ENCODE measurements around the gene RNH1.
A peak's percentile ranks its signal among the peaks of the same experiment; 100 is the strongest.

RNH1 gene

GRCh38 chr11:449889-450808, 56.9 kb downstream of the RNH1 start, which contains the start of gene PTDSS2:
Gene PTDSS2, plus strand, starts transcription at chr11:450279. Its CDS starts 177 bp downstream, at chr11:450456.
- Histone ChIP-seq H2AFZ (ENCODE audit: low read length) (peak within 1 kb of the TSS; percentile 92), H3K9ac (ENCODE audit: low read length) (peak within 1 kb of the TSS; percentile 80), H4K20me1 (ENCODE audit: insufficient read depth, low read length) (no peaks in the 10 kb centered on the region), H3K27me3 (replicated peaks; ENCODE audit: insufficient read depth, low read length) (peaks cover 6% of the 10 kb centered on the region; the same call in 1 of the 2 replicates), H3K36me3 (replicated peaks; ENCODE audit: insufficient read depth, low read length) (no peaks in the 10 kb centered on the region), H3K4me3 (ENCODE audit: low read length) (peak within 1 kb of the TSS; percentile 85), H3K9me2 (replicated peaks; ENCODE audit: insufficient read depth, low read length) (no peaks in the 10 kb centered on the region), H3K4me2 (ENCODE audit: low read depth, low read length) (peak within 1 kb of the TSS; percentile 83), H3K4me1 (ENCODE audit: low read length) (peaks cover 17% of the 10 kb centered on the region), H3K9me3 (replicated peaks; ENCODE audit: insufficient read depth, low read length) (no peaks in the 10 kb centered on the region), H3F3A (ENCODE audit: insufficient read depth, low read length) (peaks cover 18% of the 10 kb centered on the region), H3K27ac (ENCODE audit: low read length) (peak within 1 kb of the TSS; percentile 65; the same call in 1 of the 2 replicates), H3K79me2 (ENCODE audit: low read length) (peaks cover 22% of the 10 kb centered on the region)
- DNase-seq: peak; percentile 97
- TF ChIP-seq EZH2 (optimal IDR thresholded peaks at IDR 0.05; ENCODE audit: low read depth, low read length): no peak
- no peak for TF ChIP-seq EZH2phosphoT487 (IDR thresholded peaks at IDR 0.05; ENCODE audit: low read length)
- no peak for TF ChIP-seq CTCF (IDR thresholded peaks at IDR 0.05; ENCODE audit: low read length)

- Histone ChIP-seq H3K9ac (ENCODE audit: low read length) (peak overlapping the region; percentile 66), H3K4me2 (ENCODE audit: low read depth, low read length) (peak overlapping the region; percentile 83), H3K27me3 (replicated peaks; ENCODE audit: insufficient read depth, low read length) (peaks cover 23% of the 10 kb centered on the region), H3F3A (ENCODE audit: insufficient read depth, low read length) (peaks cover 21% of the 10 kb centered on the region), H3K4me1 (ENCODE audit: low read length) (peaks cover 17% of the 10 kb centered on the region), H3K9me3 (replicated peaks; ENCODE audit: insufficient read depth, low read length) (no peaks in the 10 kb centered on the region), H2AFZ (ENCODE audit: low read length) (peak overlapping the region; percentile 72), H3K27ac (ENCODE audit: low read length) (peak overlapping the region; percentile 79; the same call in 1 of the 2 replicates), H4K20me1 (ENCODE audit: insufficient read depth, low read length) (no peaks in the 10 kb centered on the region), H3K36me3 (replicated peaks; ENCODE audit: insufficient read depth, low read length) (no peaks in the 10 kb centered on the region), H3K9me2 (replicated peaks; ENCODE audit: insufficient read depth, low read length) (no peaks in the 10 kb centered on the region), H3K4me3 (ENCODE audit: low read length) (peak overlapping the region; percentile 80), H3K79me2 (ENCODE audit: low read length) (peaks cover 22% of the 10 kb centered on the region)
- DNase-seq: peak; percentile 93
- TF ChIP-seq EZH2phosphoT487 (IDR thresholded peaks at IDR 0.05; ENCODE audit: low read length) (no peak), CTCF (IDR thresholded peaks at IDR 0.05; ENCODE audit: low read length) (peak; percentile 89)
These were observed 58.9 kb downstream of the RNH1 start for GRCh38 chr11:447923-448731.

GRCh38 chr11:446891-447290, 60.2 kb downstream of the RNH1 start:
- TF ChIP-seq CTCF (IDR thresholded peaks at IDR 0.05; ENCODE audit: low read length): no peak
- no peak for TF ChIP-seq EZH2phosphoT487 (IDR thresholded peaks at IDR 0.05; ENCODE audit: low read length)
- no peak for TF ChIP-seq EZH2 (optimal IDR thresholded peaks at IDR 0.05; ENCODE audit: low read depth, low read length)
- peaks cover 17% of the 10 kb centered on the region for H3K4me1 ChIP-seq (ENCODE audit: low read length)
- H3K79me2 ChIP-seq (ENCODE audit: low read length): peaks cover 21% of the 10 kb centered on the region
- H3K4me2 ChIP-seq (ENCODE audit: low read depth, low read length): no peak overlapping the region
- H3K27me3 ChIP-seq (replicated peaks; ENCODE audit: insufficient read depth, low read length): peaks cover 30% of the 10 kb centered on the region
- no peak for DNase-seq
- H3K9ac ChIP-seq (ENCODE audit: low read length): no peak overlapping the region
- H4K20me1 ChIP-seq (ENCODE audit: insufficient read depth, low read length): no peaks in the 10 kb centered on the region
- no peaks in the 10 kb centered on the region for H3K9me2 ChIP-seq (replicated peaks; ENCODE audit: insufficient read depth, low read length)
- H3K27ac ChIP-seq (ENCODE audit: low read length): no peak overlapping the region
- H3K36me3 ChIP-seq (replicated peaks; ENCODE audit: insufficient read depth, low read length): no peaks in the 10 kb centered on the region
- H3K9me3 ChIP-seq (replicated peaks; ENCODE audit: insufficient read depth, low read length): no peaks in the 10 kb centered on the region
- H3F3A ChIP-seq (ENCODE audit: insufficient read depth, low read length): peaks cover 21% of the 10 kb centered on the region
- no peak overlapping the region for H2AFZ ChIP-seq (ENCODE audit: low read length)
- no peak overlapping the region for H3K4me3 ChIP-seq (ENCODE audit: low read length)
